GM18502 (cell line): ENCODE results near the gene ELAVL2.

Source experiments
- ATAC-seq: cut with Tn5 transposase; IDR thresholded peaks from one replicate; pipeline ENCODE4 v1.9.1; 2021; ENCODE audit warnings: mild to moderate bottlenecking; ENCODE audit not compliant: unreplicated experiment, poor library complexity

Gene ELAVL2

GRCh38 chr9:23774266-23774665, 51.8 kb downstream of the ELAVL2 start:
- ATAC-seq: no peak

- ATAC-seq: no peak
Observed at GRCh38 chr9:23772385-23772783, 53.7 kb downstream of the ELAVL2 start.

GRCh38 chr9:23771746-23772384, 54.2 kb downstream of the ELAVL2 start:
- ATAC-seq: no peak

- no peak for ATAC-seq
Observed at GRCh38 chr9:23769307-23769935, 56.6 kb downstream of the ELAVL2 start.

- ATAC-seq: no peak
Observed at GRCh38 chr9:23768861-23769260, 57.2 kb downstream of the ELAVL2 start.

GRCh38 chr9:23766613-23767012, 59.4 kb downstream of the ELAVL2 start:
- ATAC-seq: no peak

GRCh38 chr9:23765561-23765960, 60.5 kb downstream of the ELAVL2 start:
- no peak for ATAC-seq

- ATAC-seq: no peak
Observed at GRCh38 chr9:23764219-23764618, 61.8 kb downstream of the ELAVL2 start.

- no peak for ATAC-seq
Observed at GRCh38 chr9:23754551-23754950, 71.5 kb downstream of the ELAVL2 start.

- no peak for ATAC-seq
Observed at GRCh38 chr9:23752859-23753258, 73.2 kb downstream of the ELAVL2 start.

- no peak for ATAC-seq
Observed at GRCh38 chr9:23751633-23752032, 74.4 kb downstream of the ELAVL2 start.

GRCh38 chr9:23750808-23751207, 75.2 kb downstream of the ELAVL2 start:
- ATAC-seq: no peak

GRCh38 chr9:23747088-23748075, 78.7 kb downstream of the ELAVL2 start:
- ATAC-seq: no peak

- no peak for ATAC-seq
Observed at GRCh38 chr9:23746317-23746716, 79.7 kb downstream of the ELAVL2 start.

- no peak for ATAC-seq
Observed at GRCh38 chr9:23743036-23743435, 83.0 kb downstream of the ELAVL2 start.

- no peak for ATAC-seq
Observed at GRCh38 chr9:23741351-23741750, 84.7 kb downstream of the ELAVL2 start.

- no peak for ATAC-seq
Observed at GRCh38 chr9:23740531-23740930, 85.5 kb downstream of the ELAVL2 start.

- no peak for ATAC-seq
Observed at GRCh38 chr9:23739753-23740152, 86.3 kb downstream of the ELAVL2 start.

- no peak for ATAC-seq
Observed at GRCh38 chr9:23736293-23736692, 89.7 kb downstream of the ELAVL2 start.

- no peak for ATAC-seq
Observed at GRCh38 chr9:23733495-23734078, 92.5 kb downstream of the ELAVL2 start.

GRCh38 chr9:23731353-23731752, 94.7 kb downstream of the ELAVL2 start:
- no peak for ATAC-seq
